GM23248 (cell line): Measurements from ENCODE around the gene TLL2.

ENCODE experiments used
- EZH2 ChIP-seq: fragments of 200-600 bp; sonication (generic); IDR thresholded peaks from 2 replicates; pipeline ENCODE4 v1.6.1; 2018; ENCODE audit warnings: antibody characterized with exemption, mild to moderate bottlenecking; ENCODE audit not compliant: insufficient read depth, poor library complexity, severe bottlenecking
- EZH2phosphoT487 ChIP-seq: fragments of 200-600 bp; sonication (generic); IDR thresholded peaks from 2 replicates; pipeline ENCODE4 v1.6.1; 2018; ENCODE audit warnings: antibody characterized with exemption, moderate library complexity, mild to moderate bottlenecking, low read depth; ENCODE audit not compliant: insufficient read depth

GRCh38 chr10:96502561-96503282, 11.0 kb downstream of the TLL2 start:
- TF ChIP-seq EZH2 (no peak), EZH2phosphoT487 (no peak)
